Left lung (tissue), 10 donors: ENCODE measurements around the gene ZNF682. TPM values are rescaled to one million over a fixed set of nuclear protein-coding genes. Genes with fewer than 3 reads are reported as not detected.
"Not testable (repeated sequence)": the region's sequence is repeated elsewhere in the genome, so short reads cannot be mapped to it uniquely, and the experiment has no call there.

Source experiments
- ATAC-seq: fragments of 200-7000 bp; cut with Tn5 transposase; one replicate; pipeline ENCODE4 v1.9.1; 2020; ENCODE audit warnings: moderate library complexity
- DNase-seq, 4 donors: peaks; one replicate each; pipeline ENCODE4 v3.0.0-alpha.2; 2013 to 2020
- H3K27ac ChIP-seq, 2 donors: fragments of 200-600 bp; sonication (generic) in 1 of 2; one replicate each; pipeline versions ENCODE4 v1.5.0 to v1.8.0; 2020 to 2021
- H3K27me3 ChIP-seq, 2 donors: fragments of 200-600 bp; sonication (generic) in 1 of 2; one replicate each; pipeline versions ENCODE4 v1.5.0 to v1.8.0; 2020 to 2021
- H3K36me3 ChIP-seq, 2 donors: fragments of 200-600 bp; sonication (generic) in 1 of 2; one replicate each; pipeline versions ENCODE4 v1.5.0 to v1.8.0; 2020 to 2021
- H3K4me1 ChIP-seq, 2 donors: fragments of 200-600 bp; one replicate each; pipeline ENCODE4 v1.8.0; 2021
- H3K4me3 ChIP-seq, 2 donors: fragments of 200-600 bp; sonication (generic) in 1 of 2; one replicate each; pipeline versions ENCODE4 v1.5.0 to v1.8.0; 2020 to 2021; ENCODE audit warnings: mild to moderate bottlenecking in 1 of 2
- H3K9me3 ChIP-seq, 2 donors: fragments of 200-600 bp; sonication (generic) in 1 of 2; one replicate each; pipeline versions ENCODE4 v1.5.0 to v1.8.0; 2020 to 2021
- intact Hi-C, 2 donors: fragments of 100-400 bp; cut with DNase I; formaldehyde crosslinking; loops; one replicate each; pipeline versions ENCODE4 v1.11.2 to v1.14.2; 2022
- polyA plus RNA-seq, 6 donors: library from polyadenylated mRNA; unstranded; fragments of 120-200 nt; gene quantifications; one replicate each; pipeline ENCODE4 v1.2.1, GENCODE V29; 2013; ENCODE audit not compliant: insufficient read length in 6 of 6
- total RNA-seq, 2 donors: library from RNA; stranded (reverse); fragmentation: NEBNext Ultra II Directional; extraction: Animal tissue kit (Norgen Biotek cat#: 25700); gene quantifications; one replicate each; pipeline ENCODE4 v1.2.1, GENCODE V29; 2021
- TF ChIP-seq, protein P1 (sequence below), 2 donors: fragments of 200-600 bp; sonication (generic) in 1 of 2; IDR thresholded peaks; one replicate each; pipeline versions ENCODE4 v1.5.0 to v1.8.0; 2021; ENCODE audit warnings: antibody characterized with exemption in 2 of 2
- donor health status: DM: no; HTN: yes; CAD: no.
- donor health status: DM: no; HTN: no; CAD: no.

ZNF682 gene
- total and polyA plus RNA-seq, 8 donors, result 6.2 to 29.9 (median 22.5) TPM

GRCh38 chr19:19997656-19998268, 41.5 kb downstream of the ZNF682 start:
- no peak overlapping the region for H3K4me3 ChIP-seq
- H3K27me3 ChIP-seq, result no peaks in the 10 kb centered on the region
- no peaks in the 10 kb centered on the region for H3K4me1 ChIP-seq
- H3K36me3 ChIP-seq, result no peaks in the 10 kb centered on the region
- intact Hi-C loops, result no loop called here
- peaks cover 0 to 67% of the 10 kb centered on the region in 2 donors for H3K9me3 ChIP-seq
- TF ChIP-seq, protein P1, sequence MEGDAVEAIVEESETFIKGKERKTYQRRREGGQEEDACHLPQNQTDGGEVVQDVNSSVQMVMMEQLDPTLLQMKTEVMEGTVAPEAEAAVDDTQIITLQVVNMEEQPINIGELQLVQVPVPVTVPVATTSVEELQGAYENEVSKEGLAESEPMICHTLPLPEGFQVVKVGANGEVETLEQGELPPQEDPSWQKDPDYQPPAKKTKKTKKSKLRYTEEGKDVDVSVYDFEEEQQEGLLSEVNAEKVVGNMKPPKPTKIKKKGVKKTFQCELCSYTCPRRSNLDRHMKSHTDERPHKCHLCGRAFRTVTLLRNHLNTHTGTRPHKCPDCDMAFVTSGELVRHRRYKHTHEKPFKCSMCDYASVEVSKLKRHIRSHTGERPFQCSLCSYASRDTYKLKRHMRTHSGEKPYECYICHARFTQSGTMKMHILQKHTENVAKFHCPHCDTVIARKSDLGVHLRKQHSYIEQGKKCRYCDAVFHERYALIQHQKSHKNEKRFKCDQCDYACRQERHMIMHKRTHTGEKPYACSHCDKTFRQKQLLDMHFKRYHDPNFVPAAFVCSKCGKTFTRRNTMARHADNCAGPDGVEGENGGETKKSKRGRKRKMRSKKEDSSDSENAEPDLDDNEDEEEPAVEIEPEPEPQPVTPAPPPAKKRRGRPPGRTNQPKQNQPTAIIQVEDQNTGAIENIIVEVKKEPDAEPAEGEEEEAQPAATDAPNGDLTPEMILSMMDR (IDR thresholded peaks at IDR 0.05), result peak; percentile 62 to 73
- DNase-seq (peak in 1 of 4 donors; percentile 16), ATAC-seq (peak; percentile 44)
- H3K27ac ChIP-seq, result no peak overlapping the region

- Histone ChIP-seq H3K36me3 (no peaks in the 10 kb centered on the region), H3K4me3 (no peak overlapping the region), H3K4me1 (no peaks in the 10 kb centered on the region), H3K27me3 (no peaks in the 10 kb centered on the region), H3K27ac (no peak overlapping the region), H3K9me3 (peaks cover 0 to 59% of the 10 kb centered on the region in 2 donors)
- DNase-seq, result no peak
- no peak for ATAC-seq
- TF ChIP-seq, protein P1 (IDR thresholded peaks at IDR 0.05), result no peak
- intact Hi-C loops, result no loop called here
Measured at GRCh38 chr19:19966862-19967261, 72.4 kb downstream of the ZNF682 start.

DNA sequence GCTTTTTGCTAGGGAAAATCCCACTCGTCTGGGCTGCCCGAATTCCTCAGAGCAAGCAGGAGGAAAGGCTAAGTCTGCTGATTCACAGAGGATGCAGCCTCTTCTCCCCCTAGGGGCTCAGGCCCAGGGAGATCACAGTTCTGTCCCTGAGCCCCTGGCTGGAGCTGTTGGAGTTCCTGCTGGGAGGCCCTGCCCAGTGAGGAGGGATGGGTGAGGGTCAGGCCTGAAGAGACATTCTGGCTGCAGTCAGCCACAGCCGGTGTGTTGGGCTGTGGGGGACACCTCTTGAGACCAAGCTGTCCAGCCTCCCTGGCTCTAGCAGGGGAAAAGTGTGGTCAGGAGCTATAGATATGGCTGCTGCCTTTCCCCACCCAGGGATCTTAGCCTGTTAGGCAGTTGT, 73.2 kb downstream of the ZNF682 start:
- ATAC-seq, H3K4me1 ChIP-seq, intact Hi-C loops, DNase-seq, H3K36me3 ChIP-seq, H3K4me3 ChIP-seq, H3K27ac ChIP-seq, H3K27me3 ChIP-seq: not testable (repeated sequence)
- H3K9me3 ChIP-seq, result peaks cover 0 to 52% of the 10 kb centered on the region in 2 donors

- Histone ChIP-seq H3K27ac (no peak overlapping the region), H3K36me3 (no peaks in the 10 kb centered on the region), H3K4me3 (no peak overlapping the region), H3K27me3 (no peaks in the 10 kb centered on the region), H3K9me3 (peaks cover 0 to 42% of the 10 kb centered on the region in 2 donors), H3K4me1 (no peaks in the 10 kb centered on the region)
- ATAC-seq (no peak), DNase-seq (no peak)
- TF ChIP-seq, protein P1 (IDR thresholded peaks at IDR 0.05), result no peak
- intact Hi-C loops, result no loop called here
Measured at GRCh38 chr19:19964416-19964815, 74.9 kb downstream of the ZNF682 start.

GRCh38 chr19:19959151-19959799, 80.0 kb downstream of the ZNF682 start:
- H3K27me3 ChIP-seq, H3K4me3 ChIP-seq, H3K4me1 ChIP-seq, H3K36me3 ChIP-seq, ATAC-seq, H3K9me3 ChIP-seq, H3K27ac ChIP-seq: not testable (repeated sequence)
- TF ChIP-seq, protein P1 (IDR thresholded peaks at IDR 0.05), result peak; percentile 74 to 75
- peak; percentile 68 to 82 (median 74) for DNase-seq
- intact Hi-C loops, result loop anchor here in 1 of 2 donors (10.0 kb wide), 1 partner anchor 424 kb away; the partner anchor contains the start of gene CILP2

DNA sequence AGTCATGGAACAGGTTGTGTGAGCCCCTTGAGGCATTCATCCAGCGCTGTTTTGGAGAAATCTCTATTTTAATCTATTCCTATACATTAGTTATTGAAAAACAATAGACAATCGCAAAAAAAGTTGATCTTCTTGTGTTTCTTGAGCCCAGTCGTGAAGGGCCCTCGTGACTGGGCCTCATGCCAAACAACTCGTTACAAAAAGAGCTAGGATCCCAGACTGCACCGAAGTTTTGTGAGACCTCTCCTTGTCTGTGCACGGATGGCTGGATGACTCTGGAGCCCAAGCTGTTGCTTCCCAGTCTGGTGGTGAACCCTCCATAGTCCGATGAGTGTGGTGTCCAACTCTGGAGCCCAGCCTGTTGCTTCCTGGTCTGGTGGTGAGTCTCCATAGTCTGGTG, 81.5 kb downstream of the ZNF682 start:
- H3K27me3 ChIP-seq, H3K27ac ChIP-seq, H3K4me3 ChIP-seq, H3K4me1 ChIP-seq, H3K36me3 ChIP-seq, DNase-seq, ATAC-seq, H3K9me3 ChIP-seq: not testable (repeated sequence)
- intact Hi-C loops, result loop anchor here in 1 of 2 donors (10.0 kb wide), 1 partner anchor 423 kb away; the partner anchor contains the start of gene CILP2
